NCI-H2171 treated with DMSO at 0.1 percent for 48 hours (cell line): ENCODE data around the gene TMEM176B.

Source experiments
- DNase-seq: peaks from one replicate; lab custom pipeline; 2025; lab: John Stamatoyannopoulos, UW

TMEM176B gene

GRCh38 chr7:150799741-150800580 is at the start of gene TMEM176B:
Gene TMEM176B (minus strand): TSS chr7:150800364. CDS start chr7:150796569, 3,795 bp downstream.
- no peak for DNase-seq

GRCh38 chr7:150849204-150849775 is 49.1 kb upstream of the TMEM176B start:
- DNase-seq, result no peak

GRCh38 chr7:150848561-150849115 is 48.5 kb upstream of the TMEM176B start:
- no peak for DNase-seq

- DNase-seq, result no peak
Measured at GRCh38 chr7:150848111-150848510, 47.9 kb upstream of the TMEM176B start.

- DNase-seq, result no peak
Measured at GRCh38 chr7:150847536-150847935, 47.4 kb upstream of the TMEM176B start.

GRCh38 chr7:150846291-150847115 is 46.3 kb upstream of the TMEM176B start:
- no peak for DNase-seq

GRCh38 chr7:150845421-150845861 is 45.3 kb upstream of the TMEM176B start:
- no peak for DNase-seq

- no peak for DNase-seq
Measured at GRCh38 chr7:150842716-150843115, 42.6 kb upstream of the TMEM176B start.

- no peak for DNase-seq
Measured at GRCh38 chr7:150842018-150842417, 41.9 kb upstream of the TMEM176B start.

GRCh38 chr7:150838965-150839650 is 38.9 kb upstream of the TMEM176B start:
- DNase-seq, result no peak

- DNase-seq, result no peak
Measured at GRCh38 chr7:150835702-150836280, 35.6 kb upstream of the TMEM176B start.

- no peak for DNase-seq
Measured at GRCh38 chr7:150835019-150835418, 34.9 kb upstream of the TMEM176B start.

GRCh38 chr7:150831851-150832250 is 31.7 kb upstream of the TMEM176B start:
- DNase-seq, result no peak

GRCh38 chr7:150830937-150831336 is 30.8 kb upstream of the TMEM176B start:
- DNase-seq, result no peak

GRCh38 chr7:150829426-150829825 is 29.3 kb upstream of the TMEM176B start:
- DNase-seq, result no peak

GRCh38 chr7:150828384-150828783 is 28.2 kb upstream of the TMEM176B start:
- DNase-seq, result no peak

- DNase-seq, result no peak
Measured at GRCh38 chr7:150826061-150826849, 26.1 kb upstream of the TMEM176B start.

- DNase-seq, result no peak
Measured at GRCh38 chr7:150824379-150825177, 24.4 kb upstream of the TMEM176B start.

GRCh38 chr7:150823484-150824126 is 23.4 kb upstream of the TMEM176B start:
- DNase-seq, result no peak
